ENCODE measurements around the gene USP3.

DNA sequence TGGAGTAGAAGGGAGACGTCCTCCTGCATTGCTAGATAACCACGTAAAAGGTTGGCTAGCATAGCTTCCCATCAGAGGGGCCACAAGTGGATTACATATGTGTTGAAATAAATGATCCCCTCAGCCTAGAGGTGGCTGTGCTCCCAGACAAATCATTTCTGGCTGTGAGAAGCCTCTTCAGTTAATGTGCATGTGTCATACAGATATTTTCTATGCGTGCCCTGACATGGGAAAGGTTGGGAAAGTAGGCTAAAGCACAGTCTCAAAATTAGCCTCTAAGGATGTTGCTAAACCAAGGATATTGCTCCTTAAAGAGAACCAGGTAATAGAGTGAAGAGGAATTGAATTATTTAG, 17.8 kb downstream of the USP3 start:
- TF ChIP-seq, protein P1, sequence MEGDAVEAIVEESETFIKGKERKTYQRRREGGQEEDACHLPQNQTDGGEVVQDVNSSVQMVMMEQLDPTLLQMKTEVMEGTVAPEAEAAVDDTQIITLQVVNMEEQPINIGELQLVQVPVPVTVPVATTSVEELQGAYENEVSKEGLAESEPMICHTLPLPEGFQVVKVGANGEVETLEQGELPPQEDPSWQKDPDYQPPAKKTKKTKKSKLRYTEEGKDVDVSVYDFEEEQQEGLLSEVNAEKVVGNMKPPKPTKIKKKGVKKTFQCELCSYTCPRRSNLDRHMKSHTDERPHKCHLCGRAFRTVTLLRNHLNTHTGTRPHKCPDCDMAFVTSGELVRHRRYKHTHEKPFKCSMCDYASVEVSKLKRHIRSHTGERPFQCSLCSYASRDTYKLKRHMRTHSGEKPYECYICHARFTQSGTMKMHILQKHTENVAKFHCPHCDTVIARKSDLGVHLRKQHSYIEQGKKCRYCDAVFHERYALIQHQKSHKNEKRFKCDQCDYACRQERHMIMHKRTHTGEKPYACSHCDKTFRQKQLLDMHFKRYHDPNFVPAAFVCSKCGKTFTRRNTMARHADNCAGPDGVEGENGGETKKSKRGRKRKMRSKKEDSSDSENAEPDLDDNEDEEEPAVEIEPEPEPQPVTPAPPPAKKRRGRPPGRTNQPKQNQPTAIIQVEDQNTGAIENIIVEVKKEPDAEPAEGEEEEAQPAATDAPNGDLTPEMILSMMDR (IDR thresholded peaks at IDR 0.05; ENCODE audit: low read length): no peak
- TF ChIP-seq EZH2phosphoT487 (IDR thresholded peaks at IDR 0.05; ENCODE audit: low read length) (no peak), EZH2 (optimal IDR thresholded peaks at IDR 0.05; ENCODE audit: low read depth, low read length) (no peak)

All from MM.1S (cell line).